Measurements from ENCODE around the gene MIEF2.

MIEF2 gene

DNA sequence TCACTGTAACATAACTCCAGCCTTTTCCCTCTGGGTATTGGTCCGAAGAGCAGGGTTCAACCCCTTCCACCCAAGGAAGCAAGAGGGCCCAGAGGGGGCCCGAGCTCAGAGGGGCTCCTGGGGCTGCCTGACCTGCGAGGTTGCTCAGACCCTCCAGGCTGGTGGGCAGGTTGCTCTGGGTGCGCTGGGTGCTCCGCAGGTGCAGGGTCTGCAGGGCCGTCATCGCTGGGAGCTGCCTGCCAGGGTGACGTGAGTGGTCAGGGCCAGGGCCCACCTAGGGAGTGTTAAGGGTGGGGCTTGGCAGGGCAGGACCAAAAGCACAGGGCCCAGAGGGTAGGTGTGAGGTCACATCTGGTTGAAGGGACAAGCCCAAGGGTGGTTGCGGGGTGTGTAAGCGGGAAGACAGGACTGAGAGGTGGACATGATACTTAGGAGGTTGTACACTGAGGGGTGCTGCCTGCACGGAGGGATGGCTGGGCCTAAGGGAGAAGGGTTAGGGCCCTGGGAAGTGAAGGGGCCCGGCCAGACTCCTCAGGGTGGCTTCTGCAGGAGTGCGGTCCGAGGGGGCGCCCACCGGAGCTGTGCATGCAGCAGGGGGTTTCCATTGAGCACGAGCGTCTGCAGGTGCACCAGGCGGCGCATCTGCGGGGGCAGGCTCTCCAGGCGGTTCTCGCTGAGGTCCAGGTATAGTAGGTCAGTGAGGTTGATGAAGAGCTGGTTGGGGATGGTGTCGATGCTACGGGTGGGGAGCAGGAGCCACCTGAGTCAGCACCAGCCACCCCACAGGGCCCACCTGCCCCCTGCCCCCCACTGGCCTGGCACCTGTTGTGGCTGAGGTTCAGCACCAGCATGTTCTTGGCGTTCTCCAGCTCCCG is 6.3 kb upstream of the MIEF2 start:
- no peak for DNase-seq
- in situ Hi-C loops (cut with HindIII; ENCODE audit: low pct_ligation_motif_present, low sequenced_read_pairs): no loop called here
- Histone ChIP-seq H3K27me3 (replicated peaks) (no peaks in the 10 kb centered on the region), H3K36me3 (replicated peaks) (peaks cover 71% of the 10 kb centered on the region), H3K4me3 (ENCODE audit: low read depth, low read length) (no peak overlapping the region), H3K27ac (no peak overlapping the region)
- TF ChIP-seq, protein P1, sequence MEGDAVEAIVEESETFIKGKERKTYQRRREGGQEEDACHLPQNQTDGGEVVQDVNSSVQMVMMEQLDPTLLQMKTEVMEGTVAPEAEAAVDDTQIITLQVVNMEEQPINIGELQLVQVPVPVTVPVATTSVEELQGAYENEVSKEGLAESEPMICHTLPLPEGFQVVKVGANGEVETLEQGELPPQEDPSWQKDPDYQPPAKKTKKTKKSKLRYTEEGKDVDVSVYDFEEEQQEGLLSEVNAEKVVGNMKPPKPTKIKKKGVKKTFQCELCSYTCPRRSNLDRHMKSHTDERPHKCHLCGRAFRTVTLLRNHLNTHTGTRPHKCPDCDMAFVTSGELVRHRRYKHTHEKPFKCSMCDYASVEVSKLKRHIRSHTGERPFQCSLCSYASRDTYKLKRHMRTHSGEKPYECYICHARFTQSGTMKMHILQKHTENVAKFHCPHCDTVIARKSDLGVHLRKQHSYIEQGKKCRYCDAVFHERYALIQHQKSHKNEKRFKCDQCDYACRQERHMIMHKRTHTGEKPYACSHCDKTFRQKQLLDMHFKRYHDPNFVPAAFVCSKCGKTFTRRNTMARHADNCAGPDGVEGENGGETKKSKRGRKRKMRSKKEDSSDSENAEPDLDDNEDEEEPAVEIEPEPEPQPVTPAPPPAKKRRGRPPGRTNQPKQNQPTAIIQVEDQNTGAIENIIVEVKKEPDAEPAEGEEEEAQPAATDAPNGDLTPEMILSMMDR (IDR thresholded peaks at IDR 0.05; ENCODE audit: low read depth, low read length, missing control alignments): no peak

DNA sequence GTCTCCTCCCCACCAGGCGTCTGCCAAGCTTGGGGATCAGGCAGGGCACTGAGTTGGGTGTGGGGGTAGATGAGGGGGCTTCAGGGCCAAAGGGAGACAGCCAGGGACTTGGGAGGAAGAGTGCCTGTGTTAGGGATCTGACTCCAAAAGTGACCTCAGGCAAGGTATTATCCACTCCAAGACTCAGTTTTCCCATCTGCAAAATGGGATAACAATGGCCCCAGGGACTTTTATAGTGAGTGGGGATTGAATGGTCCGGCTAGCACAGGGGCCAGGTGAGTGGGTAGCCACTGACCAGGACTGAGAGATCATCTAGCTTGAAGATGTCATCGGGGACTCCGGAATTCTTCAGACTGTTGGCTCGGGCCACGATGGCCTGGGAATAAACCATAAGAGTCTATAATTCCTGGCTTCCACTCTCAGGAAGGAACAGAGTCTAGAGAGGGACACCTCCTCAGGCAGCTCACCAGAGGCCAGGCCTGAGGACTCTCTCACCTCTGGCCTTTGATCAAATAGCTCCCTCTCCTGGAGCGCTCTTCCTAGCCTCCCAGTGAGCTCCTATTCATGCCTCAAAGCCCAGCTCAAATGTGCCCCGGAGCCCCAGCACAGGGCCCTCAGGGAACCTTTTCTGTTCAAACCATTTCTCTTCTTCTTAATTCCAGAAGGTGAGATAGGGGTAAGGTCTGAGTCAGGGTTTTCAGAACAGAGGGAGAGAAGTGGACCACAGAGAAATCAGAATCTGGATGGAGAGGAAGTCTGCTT is 5.4 kb upstream of the MIEF2 start:
- H3K27me3 ChIP-seq (replicated peaks): no peaks in the 10 kb centered on the region
- H3K36me3 ChIP-seq (replicated peaks): peaks cover 63% of the 10 kb centered on the region
- no peak overlapping the region for H3K4me3 ChIP-seq (ENCODE audit: low read depth, low read length)
- DNase-seq: no peak
- no peak overlapping the region for H3K27ac ChIP-seq
- TF ChIP-seq, protein P1 (IDR thresholded peaks at IDR 0.05; ENCODE audit: low read depth, low read length, missing control alignments): no peak
- in situ Hi-C loops (cut with HindIII; ENCODE audit: low pct_ligation_motif_present, low sequenced_read_pairs): no loop called here

DNA sequence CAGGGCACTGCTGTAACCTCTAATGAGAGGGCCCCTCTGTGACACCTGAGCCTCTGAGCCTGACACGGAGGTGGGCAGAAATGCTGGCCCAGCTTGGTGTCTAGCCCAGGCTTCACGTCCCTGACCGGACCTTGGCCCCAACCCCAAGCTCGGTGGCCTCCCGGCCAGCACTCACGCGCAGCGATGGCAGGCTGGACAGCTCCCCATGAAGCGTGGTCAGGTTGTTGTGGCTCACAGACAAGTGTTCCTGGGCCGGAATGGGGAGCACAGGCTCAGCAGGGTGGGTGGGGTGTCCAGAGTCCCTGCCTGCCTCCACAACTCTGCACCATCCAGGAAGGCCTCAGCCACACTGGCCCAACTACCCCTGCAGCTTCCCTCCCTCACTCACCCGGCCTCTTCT is 4.1 kb upstream of the MIEF2 start:
- in situ Hi-C loops (cut with HindIII; ENCODE audit: low pct_ligation_motif_present, low sequenced_read_pairs): no loop called here
- TF ChIP-seq, protein P1 (IDR thresholded peaks at IDR 0.05; ENCODE audit: low read depth, low read length, missing control alignments): no peak
- Histone ChIP-seq H3K36me3 (replicated peaks) (peaks cover 51% of the 10 kb centered on the region), H3K27ac (no peak overlapping the region), H3K27me3 (replicated peaks) (no peaks in the 10 kb centered on the region), H3K4me3 (ENCODE audit: low read depth, low read length) (no peak overlapping the region)
- DNase-seq: no peak

DNA sequence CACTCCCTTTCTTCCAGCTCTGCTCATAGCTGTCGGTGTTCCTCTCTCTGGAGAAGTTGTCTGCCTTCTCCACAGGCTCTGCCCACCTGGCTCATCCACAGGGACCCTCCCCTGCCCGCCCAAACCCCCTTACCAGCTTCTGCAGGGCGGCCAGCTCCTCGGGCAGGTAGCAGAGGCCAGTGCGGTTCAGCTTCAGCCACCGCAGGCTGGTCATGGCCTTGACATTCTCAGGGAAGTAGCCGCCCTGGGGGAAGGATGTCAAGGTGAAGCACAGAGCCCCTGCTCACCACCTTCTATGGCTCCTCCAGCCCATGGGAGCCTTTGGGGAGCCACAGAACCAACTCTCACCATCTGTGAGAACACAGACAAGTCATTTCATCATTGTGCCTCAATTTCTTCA is 3.7 kb upstream of the MIEF2 start:
- Histone ChIP-seq H3K27me3 (replicated peaks) (no peaks in the 10 kb centered on the region), H3K36me3 (replicated peaks) (peaks cover 46% of the 10 kb centered on the region), H3K4me3 (ENCODE audit: low read depth, low read length) (no peak overlapping the region), H3K27ac (no peak overlapping the region)
- in situ Hi-C loops (cut with HindIII; ENCODE audit: low pct_ligation_motif_present, low sequenced_read_pairs): no loop called here
- TF ChIP-seq, protein P1 (IDR thresholded peaks at IDR 0.05; ENCODE audit: low read depth, low read length, missing control alignments): no peak
- DNase-seq: no peak

DNA sequence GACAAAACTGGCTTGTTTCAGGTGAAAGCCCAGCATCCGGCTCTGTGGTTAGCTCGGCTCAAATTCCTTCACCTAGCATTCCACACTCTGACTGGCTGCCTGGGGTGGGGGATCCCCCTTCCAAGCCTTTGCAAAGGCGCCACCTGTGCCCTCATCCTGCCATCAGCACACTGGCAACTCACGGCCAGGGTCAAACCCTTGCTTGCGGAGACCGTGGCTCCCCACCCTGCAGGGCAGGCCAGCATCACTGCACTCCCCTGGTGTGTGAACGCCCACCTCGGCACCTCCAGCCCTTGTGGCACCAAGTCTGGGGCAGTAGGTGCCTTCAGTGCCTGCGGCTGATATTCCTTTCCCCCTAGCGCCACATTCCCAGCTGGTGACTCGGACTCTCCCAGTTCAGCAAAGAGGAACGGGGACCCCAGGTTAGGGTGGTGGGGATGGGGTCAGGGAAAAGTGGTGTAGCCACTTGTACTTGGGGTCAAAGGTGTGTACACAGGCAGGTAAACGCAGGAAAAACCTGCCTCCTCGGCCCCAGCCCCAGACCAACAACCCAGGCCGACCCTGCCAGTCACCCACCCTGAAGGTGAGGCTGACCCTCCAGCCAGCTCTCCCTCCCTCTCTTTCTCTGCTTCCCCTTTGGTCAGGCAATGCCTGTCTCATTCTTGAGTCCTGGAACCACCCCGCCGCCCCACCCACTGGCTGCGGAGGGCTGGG is 3.0 kb upstream of the MIEF2 start:
- H3K27ac ChIP-seq: peak overlapping the region; percentile 73
- no peaks in the 10 kb centered on the region for H3K27me3 ChIP-seq (replicated peaks)
- DNase-seq: peak; percentile 25
- in situ Hi-C loops (cut with HindIII; ENCODE audit: low pct_ligation_motif_present, low sequenced_read_pairs): no loop called here
- TF ChIP-seq, protein P1 (IDR thresholded peaks at IDR 0.05; ENCODE audit: low read depth, low read length, missing control alignments): no peak
- peak overlapping the region; percentile 78 for H3K4me3 ChIP-seq (ENCODE audit: low read depth, low read length)
- peaks cover 40% of the 10 kb centered on the region for H3K36me3 ChIP-seq (replicated peaks)

Measured in brain microvascular endothelial cell (primary cell).